DOHH2 (cell line): ENCODE results near the gene SLC27A2.

Experiments used
- H3F3A ChIP-seq: fragments of 200-600 bp; sonication (generic), shearing (Covaris generic); 2 replicates; pipeline ENCODE4 v1.6.0; 2016; ENCODE audit warnings: antibody characterized with exemption, mild to moderate bottlenecking; ENCODE audit not compliant: control insufficient read depth, insufficient read depth
- H3K27ac ChIP-seq: fragments of 200-600 bp; sonication (generic); 2 replicates; pipeline ENCODE4 v1.5.1; 2014; ENCODE audit warnings: low read depth, mild to moderate bottlenecking, low read length, moderate library complexity
- H3K27me3 ChIP-seq: fragments of 200-600 bp; sonication (generic); 2 replicates; pipeline ENCODE4 v1.6.1; 2014; ENCODE audit warnings: mild to moderate bottlenecking, low read length, mixed read lengths; ENCODE audit not compliant: control insufficient read depth
- H3K36me3 ChIP-seq: fragments of 200-600 bp; sonication (generic); 2 replicates; pipeline ENCODE4 v1.6.1; 2014; ENCODE audit warnings: mild to moderate bottlenecking, low read length, moderate library complexity, mixed read lengths; ENCODE audit not compliant: control insufficient read depth
- H3K4me1 ChIP-seq: fragments of 200-600 bp; sonication (generic); 2 replicates; pipeline ENCODE4 v1.6.1; 2014; ENCODE audit warnings: mild to moderate bottlenecking, low read length, mixed read lengths; ENCODE audit not compliant: control insufficient read depth
- H3K4me2 ChIP-seq: fragments of 200-600 bp; sonication (generic); 2 replicates; pipeline ENCODE4 v1.6.0; 2014; ENCODE audit warnings: mild to moderate bottlenecking, low read length, moderate library complexity
- H3K4me3 ChIP-seq: fragments of 200-600 bp; sonication (generic); 2 replicates; pipeline ENCODE4 v1.5.1; 2014; ENCODE audit warnings: mild to moderate bottlenecking, low read length, mixed read lengths
- H3K79me2 ChIP-seq: fragments of 200-600 bp; sonication (generic); 2 replicates; pipeline ENCODE4 v1.6.1; 2014; ENCODE audit warnings: mild to moderate bottlenecking, low read length, mixed read lengths; ENCODE audit not compliant: control insufficient read depth
- H3K9me2 ChIP-seq: fragments of 200-600 bp; sonication (generic); replicated peaks from 2 replicates; pipeline ENCODE4 v1.6.1; 2014; ENCODE audit warnings: mild to moderate bottlenecking, low read length, mixed read lengths; ENCODE audit not compliant: control insufficient read depth
- H3K9me3 ChIP-seq: fragments of 200-600 bp; sonication (generic); 2 replicates; pipeline ENCODE4 v1.6.1; 2014; ENCODE audit warnings: antibody characterized with exemption, low read length, mixed read lengths; ENCODE audit not compliant: control insufficient read depth, insufficient read depth
- H4K20me1 ChIP-seq: fragments of 200-600 bp; sonication (generic); 2 replicates; pipeline ENCODE4 v1.6.0; 2014; ENCODE audit warnings: low read depth, mild to moderate bottlenecking, antibody characterized with exemption, low read length, moderate library complexity; ENCODE audit not compliant: control insufficient read depth, insufficient read depth
- CTCF ChIP-seq: fragments of 200-600 bp; sonication (generic); IDR thresholded peaks from one replicate; pipeline ENCODE4 v1.5.1; 2014; ENCODE audit warnings: antibody characterized with exemption, mild to moderate bottlenecking, low read depth, low read length; ENCODE audit not compliant: poor library complexity, severe bottlenecking
- EZH2phosphoT487 ChIP-seq: fragments of 200-600 bp; sonication (generic); IDR thresholded peaks from 2 replicates; pipeline ENCODE4 v1.6.1; 2017; ENCODE audit warnings: borderline replicate concordance, mild to moderate bottlenecking, antibody characterized with exemption, low read length, moderate library complexity, mixed read lengths

SLC27A2 gene

GRCh38 chr15:50229336-50229735 lies 47.3 kb downstream of the SLC27A2 start:
- Histone ChIP-seq H3K4me3 (no peak overlapping the region), H3K9me3 (no peaks in the 10 kb centered on the region), H3F3A (no peaks in the 10 kb centered on the region), H4K20me1 (no peaks in the 10 kb centered on the region), H3K27me3 (no peaks in the 10 kb centered on the region), H3K36me3 (no peaks in the 10 kb centered on the region), H3K79me2 (no peaks in the 10 kb centered on the region), H3K9me2 (no peaks in the 10 kb centered on the region), H3K4me1 (no peaks in the 10 kb centered on the region), H3K27ac (no peak overlapping the region), H3K4me2 (no peak overlapping the region)
- no peak for TF ChIP-seq CTCF
- TF ChIP-seq EZH2phosphoT487, result no peak

- no peaks in the 10 kb centered on the region for H3K9me2 ChIP-seq
- H4K20me1 ChIP-seq, result no peaks in the 10 kb centered on the region
- no peaks in the 10 kb centered on the region for H3K79me2 ChIP-seq
- H3K9me3 ChIP-seq, result no peaks in the 10 kb centered on the region
- H3K4me2 ChIP-seq, result no peak overlapping the region
- no peak for TF ChIP-seq CTCF
- no peak for TF ChIP-seq EZH2phosphoT487
- no peaks in the 10 kb centered on the region for H3K36me3 ChIP-seq
- H3K4me3 ChIP-seq, result no peak overlapping the region
- no peak overlapping the region for H3K27ac ChIP-seq
- no peaks in the 10 kb centered on the region for H3K27me3 ChIP-seq
- no peaks in the 10 kb centered on the region for H3F3A ChIP-seq
- H3K4me1 ChIP-seq, result no peaks in the 10 kb centered on the region
Measured at GRCh38 chr15:50231761-50232160, 49.8 kb downstream of the SLC27A2 start.

- Histone ChIP-seq H3F3A (no peaks in the 10 kb centered on the region), H3K9me3 (no peaks in the 10 kb centered on the region), H4K20me1 (no peaks in the 10 kb centered on the region), H3K9me2 (no peaks in the 10 kb centered on the region), H3K27me3 (no peaks in the 10 kb centered on the region), H3K4me2 (no peak overlapping the region), H3K79me2 (no peaks in the 10 kb centered on the region), H3K4me1 (no peaks in the 10 kb centered on the region), H3K4me3 (no peak overlapping the region), H3K36me3 (no peaks in the 10 kb centered on the region), H3K27ac (no peak overlapping the region)
- TF ChIP-seq EZH2phosphoT487 (no peak), CTCF (no peak)
Measured at GRCh38 chr15:50232791-50233190, 50.8 kb downstream of the SLC27A2 start.

DNA sequence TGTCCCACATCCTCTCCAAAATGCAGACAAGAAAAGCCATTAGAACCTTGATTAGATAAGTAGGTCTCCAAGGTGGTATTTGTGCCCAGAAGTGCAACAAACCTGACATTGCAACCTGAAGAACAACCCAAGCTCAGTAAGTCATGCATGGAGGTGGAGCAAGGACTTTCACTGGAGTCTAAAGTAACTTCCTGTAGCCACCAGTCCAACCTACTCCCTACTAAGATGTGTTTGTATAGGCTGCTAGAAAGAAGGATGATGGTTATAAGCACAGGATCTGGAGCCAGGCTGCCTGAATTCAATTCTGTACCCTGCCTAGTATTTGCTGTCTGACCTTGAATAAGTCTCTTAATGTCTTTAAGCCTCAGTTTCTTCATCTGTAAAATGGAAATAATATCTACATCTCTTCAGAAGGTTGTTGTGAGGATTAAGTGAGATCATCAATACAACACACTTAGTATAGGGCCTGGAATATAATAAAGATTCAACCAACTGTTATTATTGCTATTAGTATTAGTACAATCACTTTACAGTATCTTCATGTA lies 51.3 kb downstream of the SLC27A2 start:
- Histone ChIP-seq H3K4me1 (no peaks in the 10 kb centered on the region), H4K20me1 (no peaks in the 10 kb centered on the region), H3K9me2 (no peaks in the 10 kb centered on the region), H3K4me3 (no peak overlapping the region), H3K27me3 (no peaks in the 10 kb centered on the region), H3K4me2 (no peak overlapping the region), H3K79me2 (no peaks in the 10 kb centered on the region), H3F3A (no peaks in the 10 kb centered on the region), H3K9me3 (no peaks in the 10 kb centered on the region), H3K27ac (no peak overlapping the region), H3K36me3 (no peaks in the 10 kb centered on the region)
- no peak for TF ChIP-seq CTCF
- no peak for TF ChIP-seq EZH2phosphoT487
